DMS53 (cell line): ENCODE measurements around the gene KIN.

Experiments used
- DNase-seq: peaks from one replicate; lab custom pipeline; 2025; lab: John Stamatoyannopoulos, UW

The KIN gene

DNA sequence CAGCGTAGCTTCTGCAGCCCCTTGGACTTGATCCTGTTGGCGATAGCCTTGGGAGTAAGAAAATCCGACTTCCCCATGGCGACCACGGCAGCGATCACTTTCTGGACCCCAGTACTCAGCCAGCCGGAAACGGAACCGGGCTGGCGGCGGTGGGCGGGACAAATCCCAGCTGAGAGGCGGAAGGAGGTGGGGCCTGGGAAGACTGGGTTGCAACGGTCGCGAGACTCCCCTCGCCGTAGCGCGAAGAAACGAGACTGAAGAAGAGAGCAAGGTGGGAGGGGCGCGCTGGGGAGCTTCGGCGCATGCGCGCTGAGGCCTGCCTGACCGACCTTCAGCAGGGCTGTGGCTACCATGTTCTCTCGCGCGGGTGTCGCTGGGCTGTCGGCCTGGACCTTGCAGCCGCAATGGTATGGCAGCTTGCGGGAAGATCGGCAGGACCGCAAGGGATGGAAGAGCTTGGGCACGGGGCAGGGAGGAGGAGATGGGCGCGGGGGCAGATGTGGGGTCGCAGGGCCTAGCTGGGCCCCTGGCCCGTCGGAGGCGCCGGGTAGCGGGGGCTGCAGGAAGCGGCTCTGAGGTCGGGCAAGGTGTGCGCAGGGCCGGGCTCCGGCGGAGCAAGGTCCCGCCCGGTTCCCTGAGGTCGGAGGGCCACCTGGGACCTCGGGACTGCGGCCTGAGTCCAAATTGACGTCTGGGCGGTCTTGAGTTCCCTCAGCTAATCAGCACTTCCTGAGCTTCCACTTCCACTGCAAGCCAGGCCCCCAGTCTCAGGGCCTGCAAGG lies at the start of gene KIN, which contains the start of gene ATP5F1C:
TSS of gene KIN (minus strand) at position 137 of the 782 bp plus-strand sequence. CDS start at position 77, 60 bp downstream.
TSS of gene ATP5F1C (plus strand) at position 321 of the 782 bp plus-strand sequence. CDS start at position 352, 31 bp downstream.
- peak; percentile 98 for DNase-seq

DNA sequence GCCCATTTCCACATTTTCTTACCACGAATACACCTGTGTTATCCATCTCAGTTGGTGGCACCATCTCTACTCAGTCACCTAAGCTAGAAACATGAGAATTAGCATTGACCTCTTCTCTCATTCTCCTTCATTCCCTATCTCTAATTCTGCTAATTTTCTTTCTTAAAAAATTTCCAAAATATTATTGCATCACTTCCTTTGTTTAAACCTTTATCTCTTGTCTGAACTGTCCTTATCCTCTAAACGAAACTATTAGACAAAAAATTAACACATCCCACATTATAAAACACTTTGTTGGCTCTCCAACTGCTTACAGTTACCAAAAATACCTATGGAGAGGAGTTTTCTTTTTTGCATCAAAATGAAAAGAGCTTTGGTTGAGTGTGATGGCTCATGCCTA lies 48.8 kb upstream of the KIN start:
- no peak for DNase-seq

GRCh38 chr10:7834262-7834661 lies 46.5 kb upstream of the KIN start:
- no peak for DNase-seq

GRCh38 chr10:7833210-7833609 lies 45.4 kb upstream of the KIN start:
- no peak for DNase-seq

DNA sequence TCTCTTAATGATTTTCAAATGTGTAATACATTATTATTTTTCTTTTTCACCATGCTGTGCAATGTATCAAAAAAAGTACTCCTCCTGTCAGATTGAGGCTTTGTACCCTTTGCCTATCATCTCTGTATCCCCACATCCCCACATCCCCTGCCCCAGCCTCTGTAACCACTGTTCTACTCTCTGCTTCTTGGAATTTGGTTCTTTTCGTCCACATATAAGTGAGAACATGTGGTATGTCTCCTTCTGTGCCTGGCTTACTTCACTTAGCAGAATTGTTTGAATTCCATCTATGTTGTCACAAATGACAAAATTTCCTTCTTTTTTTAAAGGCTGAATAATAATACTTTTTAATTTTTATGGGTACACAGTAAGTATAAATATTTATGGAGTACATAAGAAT lies 44.3 kb upstream of the KIN start:
- DNase-seq = no peak

- no peak for DNase-seq
Observed at GRCh38 chr10:7829289-7829834, 41.6 kb upstream of the KIN start.

DNA sequence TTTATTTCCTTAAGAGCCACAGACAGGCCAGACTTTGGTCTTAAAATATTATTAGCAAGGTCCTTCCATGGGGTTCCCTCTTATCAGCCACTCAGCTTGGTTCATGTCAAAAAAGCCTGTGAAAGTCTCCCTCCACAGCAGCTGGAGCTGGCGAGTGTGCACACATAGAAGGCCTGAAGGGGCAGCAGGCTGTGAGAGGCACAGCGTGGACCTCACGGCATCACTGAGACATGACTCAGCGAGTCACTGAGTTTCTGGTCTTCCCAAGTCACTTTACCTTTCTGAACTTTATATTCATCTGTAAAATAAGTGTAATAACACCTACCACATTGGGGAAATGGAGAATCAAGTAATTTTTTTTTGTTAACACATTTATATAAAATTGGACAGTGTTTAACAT lies 39.2 kb upstream of the KIN start:
- peak; percentile 45 for DNase-seq

GRCh38 chr10:7824251-7824650 lies 36.5 kb upstream of the KIN start:
- no peak for DNase-seq

GRCh38 chr10:7819121-7819460 lies 31.3 kb upstream of the KIN start:
- peak; percentile 64 for DNase-seq

DNA sequence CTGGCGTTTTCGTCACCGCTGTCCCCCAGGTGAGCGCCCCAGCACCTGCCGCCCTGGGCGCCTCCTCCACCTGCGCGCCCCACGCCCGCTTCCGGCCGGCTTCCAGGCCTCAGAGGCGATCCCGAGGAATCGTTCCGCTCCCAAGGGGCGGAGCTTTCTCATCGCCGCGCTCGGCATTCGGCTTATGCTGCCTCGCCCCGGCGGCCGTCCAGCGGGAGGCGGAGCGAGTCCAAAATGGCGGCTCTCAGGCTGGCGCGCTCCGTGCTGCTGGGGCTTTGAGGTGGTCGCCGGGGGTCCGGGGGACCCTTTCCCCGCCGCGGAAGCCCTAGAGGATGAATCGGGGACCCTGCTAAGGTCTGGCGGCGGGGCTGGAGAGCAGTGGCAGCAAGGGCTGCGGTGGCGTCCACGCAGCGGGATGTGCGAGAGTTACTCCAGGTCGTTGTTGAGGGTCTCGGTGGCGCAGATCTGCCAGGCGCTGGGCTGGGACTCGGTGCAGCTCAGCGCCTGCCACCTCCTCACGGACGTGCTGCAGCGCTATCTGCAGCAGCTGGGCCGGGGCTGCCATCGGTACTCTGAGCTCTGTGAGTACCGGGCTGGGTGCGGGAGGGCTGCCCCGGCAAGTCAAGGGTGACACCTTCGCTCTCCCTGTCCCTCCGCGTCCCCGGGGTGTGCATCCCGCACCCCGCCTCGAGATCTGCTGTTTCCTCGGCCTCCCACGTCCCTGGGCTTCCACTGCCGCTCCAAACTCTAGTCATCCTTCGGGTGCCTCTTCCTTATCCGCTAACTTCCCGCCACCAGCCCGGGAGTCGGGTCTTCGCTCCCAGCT lies 30.7 kb upstream of the KIN start, which contains the start of gene TAF3:
TSS of gene TAF3 (plus strand) at position 211 of the 826 bp plus-strand sequence. CDS start at position 416, 205 bp downstream.
- DNase-seq = peak; percentile 99

DNA sequence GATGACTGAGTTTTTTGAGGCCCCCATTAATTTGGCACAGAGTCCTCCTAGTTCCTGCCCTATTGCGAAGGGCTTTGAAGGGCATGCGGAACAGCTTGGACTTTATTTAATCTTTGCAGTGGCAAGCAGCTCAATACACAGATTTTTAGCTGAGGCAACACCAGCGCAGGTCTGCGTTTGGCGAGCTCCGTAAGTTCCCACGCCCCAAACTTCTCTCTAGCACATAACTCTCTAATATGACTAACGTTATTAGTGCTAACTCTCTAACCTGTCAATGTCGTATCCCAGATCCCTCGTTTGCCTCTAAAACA lies 30.1 kb upstream of the KIN start:
- no peak for DNase-seq

- DNase-seq = peak; percentile 48
Observed at GRCh38 chr10:7817576-7817975, 29.8 kb upstream of the KIN start.

DNA sequence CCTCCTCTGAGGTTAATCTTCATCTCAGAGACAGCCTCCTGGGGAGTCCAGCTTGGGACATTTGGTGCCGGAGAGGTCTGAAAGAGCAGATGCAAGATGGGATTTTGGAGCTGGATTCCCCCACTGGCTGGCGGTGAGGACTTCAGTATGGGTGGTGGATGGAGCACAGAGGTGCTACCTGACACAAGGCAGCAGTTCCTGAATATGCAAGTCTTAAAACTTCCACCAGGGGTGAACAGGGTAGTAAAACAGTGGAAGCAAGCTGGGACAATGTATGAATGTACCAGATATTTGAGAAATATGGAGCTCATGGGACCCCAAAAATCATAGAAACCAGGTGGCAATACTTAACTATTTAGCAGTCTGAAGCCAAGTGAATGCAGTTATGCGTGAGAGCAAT lies 25.7 kb upstream of the KIN start:
- peak; percentile 36 for DNase-seq

- DNase-seq = peak; percentile 71
Observed at GRCh38 chr10:7811743-7812142, 23.9 kb upstream of the KIN start.

GRCh38 chr10:7811000-7811399 lies 23.2 kb upstream of the KIN start:
- DNase-seq = peak; percentile 45

GRCh38 chr10:7810443-7810842 lies 22.6 kb upstream of the KIN start:
- no peak for DNase-seq

DNA sequence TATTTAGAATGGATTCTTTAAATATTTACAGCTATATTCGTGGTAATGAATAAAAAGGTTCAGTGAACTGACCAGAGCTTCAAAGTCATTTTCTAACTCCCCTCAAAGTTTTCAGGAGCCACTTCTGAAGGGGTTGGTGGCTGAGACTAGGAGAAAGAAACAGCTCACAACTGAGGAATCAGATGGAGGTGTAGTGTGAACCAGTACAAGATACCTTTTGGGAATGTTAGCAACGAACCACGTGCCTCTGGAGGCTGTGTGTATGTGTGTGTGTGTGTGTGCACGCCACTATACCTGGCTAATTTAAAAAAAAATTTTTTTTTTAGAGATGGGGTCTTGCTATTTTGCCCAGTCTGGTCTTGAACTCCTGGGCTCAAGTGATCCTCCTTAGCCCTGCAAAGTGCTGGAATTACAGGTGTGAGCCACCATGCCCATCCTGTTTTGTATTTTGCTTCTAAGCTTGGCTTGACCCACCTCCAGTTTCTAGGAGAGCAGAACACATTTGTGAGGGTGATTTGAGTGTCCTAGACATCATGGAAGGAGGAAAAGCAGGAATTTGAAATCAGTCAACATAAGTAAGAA lies 21.0 kb upstream of the KIN start:
- DNase-seq = no peak

- no peak for DNase-seq
Observed at GRCh38 chr10:7804741-7805140, 16.9 kb upstream of the KIN start.

GRCh38 chr10:7804216-7804615 lies 16.4 kb upstream of the KIN start:
- no peak for DNase-seq

DNA sequence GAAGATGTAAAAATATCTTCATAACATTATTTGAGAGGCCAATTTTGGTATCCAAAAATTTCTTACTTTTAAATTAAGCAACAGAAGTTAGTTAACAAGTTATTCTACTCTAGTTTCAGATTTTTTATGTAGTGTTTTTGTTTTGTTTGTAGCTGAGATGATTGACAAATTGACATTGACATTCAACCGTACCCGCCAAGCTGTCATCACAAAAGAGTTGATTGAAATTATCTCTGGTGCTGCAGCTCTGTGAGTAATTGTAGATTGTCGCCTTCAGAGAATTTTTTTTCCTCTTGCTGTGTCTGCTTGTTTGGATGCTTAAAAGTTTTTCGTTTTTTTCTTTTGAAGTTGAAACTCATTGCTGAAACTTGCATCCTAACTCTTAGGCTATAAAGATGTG lies 14.8 kb upstream of the KIN start:
- no peak for DNase-seq

DNA sequence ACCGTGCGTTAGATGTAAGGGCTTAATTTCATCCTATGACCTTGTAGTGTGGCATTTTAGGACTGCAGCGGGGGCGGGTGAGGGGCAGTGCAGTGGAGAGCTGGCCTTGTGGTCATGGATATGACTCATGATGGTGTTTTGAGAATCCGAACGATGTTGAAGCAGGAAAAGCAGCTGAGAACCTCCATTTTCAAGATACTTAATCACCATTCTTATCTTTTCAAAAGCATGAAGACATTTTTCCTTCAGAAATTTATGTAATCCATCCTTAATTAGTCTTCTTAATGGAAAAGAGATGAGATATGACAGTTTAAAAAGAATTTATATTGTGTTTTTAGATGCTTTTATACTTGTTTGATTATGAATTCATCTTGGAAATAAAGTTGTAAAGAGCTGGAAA lies 9.8 kb upstream of the KIN start:
- no peak for DNase-seq

DNA sequence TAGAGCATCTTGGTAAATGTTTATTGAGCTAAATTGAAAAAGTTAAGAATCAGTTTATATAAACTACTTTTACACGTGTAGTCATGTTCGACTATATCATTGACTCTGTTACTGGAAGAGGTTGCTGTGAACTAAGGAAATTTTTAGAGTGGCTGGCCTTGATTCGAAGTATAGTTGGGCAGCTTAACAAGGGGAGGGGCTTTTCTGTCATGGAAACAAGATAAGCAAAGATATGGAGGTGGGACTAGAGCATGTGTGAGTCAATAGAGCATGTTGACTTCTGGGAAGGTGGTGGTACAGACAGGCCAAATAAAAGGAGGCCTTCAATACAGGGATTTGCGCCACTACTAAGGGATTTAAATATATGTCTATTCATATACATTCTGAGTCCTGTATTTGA lies 7.8 kb upstream of the KIN start:
- DNase-seq = no peak
